ENCODE results near the gene RHBDD1. TPM values are rescaled to one million over a fixed set of nuclear protein-coding genes. Genes with fewer than 3 reads are reported as not detected.

Gene RHBDD1
- total and polyA plus RNA-seq, 4 donors: 4.8 to 66.4 (median 24.7) TPM

- Histone ChIP-seq H3K27me3 (ENCODE audit: control insufficient read depth in 3 of 3, insufficient read depth in 3 of 3, low read length in 2 of 3) (no peaks in the 10 kb centered on the region), H3K4me1 (ENCODE audit: control insufficient read depth in 5 of 5, insufficient read depth in 5 of 5, low read length in 5 of 5) (peaks cover 0 to 5% (median 0%) of the 10 kb centered on the region in 5 donors), H3K9me3 (ENCODE audit: control insufficient read depth in 4 of 4, insufficient read depth in 3 of 4, low read length in 3 of 4) (no peaks in the 10 kb centered on the region), H3K27ac (ENCODE audit: low read depth in 1 of 2, low read length in 1 of 2) (no peak overlapping the region), H3K4me3 (no peak overlapping the region), H3K9ac (ENCODE audit: insufficient read depth in 1 of 2, low read length in 2 of 2) (no peak overlapping the region), H3K36me3 (ENCODE audit: control insufficient read depth in 4 of 4, insufficient read depth in 4 of 4, low read length in 4 of 4) (no peaks in the 10 kb centered on the region)
- no peak for ATAC-seq (ENCODE audit: insufficient read depth, low FRiP score)
- no peak for TF ChIP-seq CTCF (IDR thresholded peaks at IDR 0.05; ENCODE audit: control extremely low read depth, extremely low read depth)
- WGBS, 2 donors: 85 to 96% methylated on average over 3 of the region's 3 CpGs
- DNase-seq: no peak
Observed at GRCh38 chr2:226970362-226970761, 134.5 kb downstream of the RHBDD1 start.

- WGBS, 2 donors: 77 to 86% methylated on average over 6 of the region's 6 CpGs
- no peak for ATAC-seq (ENCODE audit: insufficient read depth, low FRiP score)
- Histone ChIP-seq H3K36me3 (ENCODE audit: control insufficient read depth in 4 of 4, insufficient read depth in 4 of 4, low read length in 4 of 4) (no peaks in the 10 kb centered on the region), H3K9me3 (ENCODE audit: control insufficient read depth in 4 of 4, insufficient read depth in 3 of 4, low read length in 3 of 4) (no peaks in the 10 kb centered on the region), H3K4me3 (no peak overlapping the region), H3K9ac (ENCODE audit: insufficient read depth in 1 of 2, low read length in 2 of 2) (no peak overlapping the region), H3K27ac (ENCODE audit: low read depth in 1 of 2, low read length in 1 of 2) (no peak overlapping the region), H3K27me3 (ENCODE audit: control insufficient read depth in 3 of 3, insufficient read depth in 3 of 3, low read length in 2 of 3) (no peaks in the 10 kb centered on the region), H3K4me1 (ENCODE audit: control insufficient read depth in 5 of 5, insufficient read depth in 5 of 5, low read length in 5 of 5) (peaks cover 0 to 5% (median 0%) of the 10 kb centered on the region in 5 donors)
- TF ChIP-seq CTCF (IDR thresholded peaks at IDR 0.05; ENCODE audit: control extremely low read depth, extremely low read depth): no peak
- DNase-seq: no peak
Observed at GRCh38 chr2:226971084-226971483, 135.2 kb downstream of the RHBDD1 start.

- ATAC-seq (ENCODE audit: insufficient read depth, low FRiP score): no peak
Observed at GRCh38 chr2:226971770-226972169, 135.9 kb downstream of the RHBDD1 start.

More at GRCh38 chr2:226971770-226972169, 135.9 kb downstream of the RHBDD1 start:
- Histone ChIP-seq H3K9ac (ENCODE audit: insufficient read depth in 1 of 2, low read length in 2 of 2) (no peak overlapping the region), H3K36me3 (ENCODE audit: control insufficient read depth in 4 of 4, insufficient read depth in 4 of 4, low read length in 4 of 4) (no peaks in the 10 kb centered on the region), H3K4me1 (ENCODE audit: control insufficient read depth in 5 of 5, insufficient read depth in 5 of 5, low read length in 5 of 5) (peaks cover 0 to 5% (median 0%) of the 10 kb centered on the region in 5 donors), H3K27ac (ENCODE audit: low read depth in 1 of 2, low read length in 1 of 2) (no peak overlapping the region), H3K4me3 (no peak overlapping the region), H3K27me3 (ENCODE audit: control insufficient read depth in 3 of 3, insufficient read depth in 3 of 3, low read length in 2 of 3) (no peaks in the 10 kb centered on the region), H3K9me3 (ENCODE audit: control insufficient read depth in 4 of 4, insufficient read depth in 3 of 4, low read length in 3 of 4) (no peaks in the 10 kb centered on the region)
- no peak for DNase-seq
- 90 to 99% methylated on average over 4 of the region's 4 CpGs for WGBS, 2 donors
- TF ChIP-seq CTCF (IDR thresholded peaks at IDR 0.05; ENCODE audit: control extremely low read depth, extremely low read depth): no peak

All from lung (tissue), 12 donors.